Activated CD8-positive, alpha-beta memory T cell treated with anti-CD3 and anti-CD28 coated beads, Interleukin-2, amount 50 U/mL, for 1 hour (primary cell): Measurements from ENCODE around the gene DNAJC25.
"Not testable (repeated sequence)": the region's sequence is repeated elsewhere in the genome, so short reads cannot be mapped to it uniquely, and the experiment has no call there.

Experiments
- DNase-seq: peaks from one replicate; pipeline ENCODE4 v3.0.0-alpha.2; 2020; ENCODE audit errors: extremely low read depth

Gene DNAJC25

GRCh38 chr9:111663301-111663823 lies 32.2 kb downstream of the DNAJC25 start:
- no peak for DNase-seq

GRCh38 chr9:111668026-111668573 lies 37.0 kb downstream of the DNAJC25 start:
- no peak for DNase-seq

GRCh38 chr9:111668601-111669000 lies 37.5 kb downstream of the DNAJC25 start:
- not testable (repeated sequence) for DNase-seq

GRCh38 chr9:111674319-111674718 lies 43.2 kb downstream of the DNAJC25 start:
- DNase-seq, result no peak

GRCh38 chr9:111676116-111676515 lies 45.0 kb downstream of the DNAJC25 start:
- no peak for DNase-seq

- DNase-seq, result no peak
Measured at GRCh38 chr9:111678293-111678692, 47.2 kb downstream of the DNAJC25 start.

- DNase-seq, result no peak
Measured at GRCh38 chr9:111679199-111679598, 48.1 kb downstream of the DNAJC25 start.

- no peak for DNase-seq
Measured at GRCh38 chr9:111683392-111683791, 52.3 kb downstream of the DNAJC25 start.

GRCh38 chr9:111691672-111692329 lies 60.7 kb downstream of the DNAJC25 start:
- no peak for DNase-seq

- no peak for DNase-seq
Measured at GRCh38 chr9:111696796-111697195, 65.7 kb downstream of the DNAJC25 start.

- DNase-seq, result no peak
Measured at GRCh38 chr9:111700776-111701175, 69.6 kb downstream of the DNAJC25 start.
